Measurements from ENCODE around the gene HOXA9.

HOXA9 gene

DNA sequence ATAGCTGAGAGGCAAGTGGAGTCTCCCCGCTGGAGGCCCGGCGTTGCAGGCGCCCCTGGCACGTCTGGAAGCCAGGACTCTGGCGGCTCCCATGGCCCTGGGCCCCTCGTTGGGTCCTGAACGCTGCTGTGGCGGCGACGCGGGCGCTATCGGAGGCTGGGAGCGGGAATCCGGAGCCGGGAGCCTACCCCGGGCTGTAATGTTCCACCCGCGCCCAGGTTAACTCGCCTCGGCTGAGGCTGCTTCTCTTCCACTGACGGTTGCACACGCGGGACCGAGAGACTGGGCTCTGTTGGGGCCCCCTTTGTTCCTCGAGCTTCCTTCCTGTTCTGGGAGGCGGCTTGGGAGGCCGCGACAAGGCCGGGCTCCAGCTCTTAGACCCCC, 20.6 kb downstream of the HOXA9 start:
- no peak for TF ChIP-seq CTCF (IDR thresholded peaks at IDR 0.05; ENCODE audit: low read depth, low read length)
- peak; percentile 10 for DNase-seq
- no peaks in the 10 kb centered on the region for H3K4me1 ChIP-seq
- H3K27me3 ChIP-seq, result peaks cover 100% of the 10 kb centered on the region
- no peaks in the 10 kb centered on the region for H3K36me3 ChIP-seq
- no peak overlapping the region for H3K4me3 ChIP-seq (ENCODE audit: low read depth, low read length)
- no peaks in the 10 kb centered on the region for H3K9me3 ChIP-seq

GRCh38 chr7:27143950-27144780, 21.2 kb downstream of the HOXA9 start:
- Histone ChIP-seq H3K36me3 (no peaks in the 10 kb centered on the region), H3K4me1 (no peaks in the 10 kb centered on the region), H3K4me3 (ENCODE audit: low read depth, low read length) (no peak overlapping the region), H3K9me3 (no peaks in the 10 kb centered on the region), H3K27me3 (peaks cover 100% of the 10 kb centered on the region)
- no peak for DNase-seq
- TF ChIP-seq CTCF (IDR thresholded peaks at IDR 0.05; ENCODE audit: low read depth, low read length), result no peak

DNA sequence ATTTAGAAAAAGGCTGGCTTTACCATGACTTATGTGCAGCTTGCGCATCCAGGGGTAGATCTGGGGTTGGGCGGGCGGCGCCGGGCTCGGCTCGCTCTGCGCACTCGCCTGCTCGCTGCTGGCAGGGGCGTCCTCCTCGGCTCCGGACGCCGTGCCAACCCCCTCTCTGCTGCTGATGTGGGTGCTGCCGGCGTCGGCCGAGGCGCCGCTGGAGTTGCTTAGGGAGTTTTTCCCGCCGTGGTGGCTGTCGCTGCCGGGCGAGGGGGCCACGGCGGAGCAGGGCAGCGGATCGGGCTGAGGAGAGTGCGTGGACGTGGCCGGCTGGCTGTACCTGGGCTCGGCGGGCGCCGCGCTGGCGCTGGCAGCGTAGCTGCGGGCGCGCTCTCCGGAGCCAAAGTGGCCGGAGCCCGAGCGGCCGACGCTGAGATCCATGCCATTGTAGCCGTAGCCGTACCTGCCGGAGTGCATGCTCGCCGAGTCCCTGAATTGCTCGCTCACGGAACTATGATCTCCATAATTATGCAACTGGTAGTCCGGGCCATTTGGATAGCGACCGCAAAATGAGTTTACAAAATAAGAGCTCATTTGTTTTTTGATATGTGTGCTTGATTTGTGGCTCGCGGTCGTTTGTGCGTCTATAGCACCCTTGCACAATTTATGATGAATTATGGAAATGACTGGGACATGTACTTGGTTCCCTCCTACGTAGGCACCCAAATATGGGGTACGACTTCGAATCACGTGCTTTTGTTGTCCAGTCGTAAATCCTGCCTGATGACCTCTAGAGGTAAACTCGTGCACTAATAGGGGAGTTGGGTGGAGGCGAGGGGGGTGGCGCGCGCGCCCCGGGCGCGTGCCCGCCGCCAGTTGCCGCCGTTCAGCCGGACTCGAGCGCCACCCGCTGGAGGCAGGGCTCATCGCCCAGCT, 22.1 kb downstream of the HOXA9 start, which contains the start of gene HOXA5:
HOXA5 (minus strand) TSS at position 659 of the 927 bp plus-strand sequence; CDS start at position 585, 74 bp downstream.
- Histone ChIP-seq H3K4me1 (no peaks in the 10 kb centered on the region), H3K9me3 (no peaks in the 10 kb centered on the region), H3K36me3 (no peaks in the 10 kb centered on the region), H3K4me3 (ENCODE audit: low read depth, low read length) (no peak within 1 kb of the TSS), H3K27me3 (peaks cover 100% of the 10 kb centered on the region)
- peak; percentile 36 for DNase-seq
- peak; percentile 49 for TF ChIP-seq CTCF (IDR thresholded peaks at IDR 0.05; ENCODE audit: low read depth, low read length)

GRCh38 chr7:27142580-27143022, 22.7 kb downstream of the HOXA9 start:
- H3K4me1 ChIP-seq, result no peaks in the 10 kb centered on the region
- DNase-seq, result no peak
- no peaks in the 10 kb centered on the region for H3K9me3 ChIP-seq
- no peak overlapping the region for H3K4me3 ChIP-seq (ENCODE audit: low read depth, low read length)
- H3K27me3 ChIP-seq, result peaks cover 100% of the 10 kb centered on the region
- no peak for TF ChIP-seq CTCF (IDR thresholded peaks at IDR 0.05; ENCODE audit: low read depth, low read length)
- no peaks in the 10 kb centered on the region for H3K36me3 ChIP-seq

DNA sequence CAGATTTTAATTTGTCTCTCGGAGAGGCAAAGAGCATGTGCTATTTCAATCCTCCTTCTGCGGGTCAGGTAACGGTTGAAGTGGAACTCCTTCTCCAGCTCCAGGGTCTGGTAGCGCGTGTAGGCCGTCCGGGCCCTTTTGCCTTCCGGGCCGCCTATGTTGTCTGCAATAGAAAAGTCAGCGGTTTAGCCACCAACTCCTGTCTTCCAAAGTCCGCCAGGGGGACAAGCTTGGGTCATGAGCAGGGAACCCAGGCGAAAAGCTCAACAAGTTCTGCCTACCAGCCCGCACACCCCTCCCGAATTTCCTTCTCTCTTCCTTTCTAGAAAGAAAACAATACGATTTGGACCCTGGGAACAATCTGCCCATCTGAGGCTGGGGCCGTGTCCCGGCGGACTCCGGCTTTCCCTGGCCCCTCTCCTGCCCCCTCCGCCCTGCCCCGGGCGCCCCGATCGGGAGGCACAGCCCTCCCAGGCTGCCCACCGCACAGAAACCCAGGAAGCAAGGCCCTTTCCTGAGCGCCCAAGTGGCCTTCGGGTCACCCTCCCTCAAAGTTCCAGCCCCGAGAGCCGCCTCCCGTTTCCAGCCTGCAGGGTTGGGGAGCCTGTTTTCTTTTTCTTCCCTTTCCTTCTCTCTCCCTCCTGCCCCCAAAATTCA, 23.3 kb downstream of the HOXA9 start:
- no peaks in the 10 kb centered on the region for H3K4me1 ChIP-seq
- peaks cover 100% of the 10 kb centered on the region for H3K27me3 ChIP-seq
- H3K9me3 ChIP-seq, result no peaks in the 10 kb centered on the region
- TF ChIP-seq CTCF (IDR thresholded peaks at IDR 0.05; ENCODE audit: low read depth, low read length), result no peak
- no peak for DNase-seq
- no peak overlapping the region for H3K4me3 ChIP-seq (ENCODE audit: low read depth, low read length)
- no peaks in the 10 kb centered on the region for H3K36me3 ChIP-seq

All from BE2C (cell line).